ENCODE measurements around the gene COL9A2.

COL9A2 gene

DNA sequence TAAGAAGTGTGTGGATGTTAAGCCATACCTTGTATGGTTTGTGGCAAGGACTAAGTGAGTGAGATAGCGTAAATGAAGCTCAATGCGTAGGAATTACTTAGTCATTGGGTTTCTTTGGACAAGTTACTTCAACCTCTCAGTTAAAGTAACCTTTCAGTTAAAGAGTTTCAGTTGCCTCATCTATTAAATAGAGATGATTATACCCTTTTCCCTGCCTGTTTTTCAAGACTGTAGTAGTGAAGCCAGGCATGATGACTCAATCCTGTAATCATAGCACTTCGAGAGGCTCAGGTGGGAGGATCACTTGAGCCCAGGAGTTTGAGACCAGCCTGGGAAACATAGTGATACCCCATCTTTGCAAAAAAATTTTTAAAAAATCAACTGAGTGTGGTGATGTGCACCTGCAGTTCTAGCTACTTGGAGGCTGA, 52.7 kb downstream of the COL9A2 start:
- DNase-seq (ENCODE audit: low spot score) (no peak), FAIRE-seq (no peak)

GRCh38 chr1:40258445-40258769, 58.7 kb downstream of the COL9A2 start:
- FAIRE-seq (peak; percentile 42), DNase-seq (ENCODE audit: low spot score) (peak; percentile 12)

DNA sequence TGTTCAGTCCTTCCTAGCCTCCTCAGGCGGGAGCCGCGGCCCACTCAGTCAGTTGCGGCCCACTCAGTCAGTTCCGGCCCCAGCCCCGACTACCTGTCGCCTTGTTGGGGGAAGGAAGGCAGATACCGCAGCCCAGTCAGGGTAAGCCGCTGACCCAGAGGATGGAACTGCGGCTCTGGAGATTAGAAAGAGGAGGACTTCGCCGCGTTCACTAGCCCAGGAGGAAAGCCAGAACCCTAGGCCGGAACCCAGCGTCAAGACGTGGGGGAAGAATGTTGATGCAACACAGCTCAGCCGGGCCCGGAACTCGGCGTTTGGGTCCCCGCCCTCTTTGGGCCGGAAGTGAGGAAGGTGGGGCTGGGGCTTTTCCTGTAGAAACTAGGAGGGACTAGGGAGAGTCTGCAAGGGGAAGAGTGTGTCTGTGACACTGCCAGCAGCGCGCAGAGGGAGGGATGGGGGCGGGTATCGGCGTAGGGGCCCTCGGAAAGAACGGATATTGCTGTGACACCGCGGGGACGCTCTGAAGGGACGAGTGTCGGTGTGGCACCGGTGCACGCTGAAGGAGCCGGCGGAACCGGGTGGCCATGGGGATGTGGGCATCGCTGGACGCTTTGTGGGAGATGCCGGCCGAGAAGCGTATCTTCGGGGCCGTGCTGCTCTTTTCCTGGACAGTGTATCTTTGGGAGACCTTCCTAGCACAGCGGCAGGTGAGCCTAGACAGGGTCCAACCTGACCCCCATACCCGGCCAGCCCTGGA, 59.2 kb downstream of the COL9A2 start, which contains the start of gene ZMPSTE24:
Gene ZMPSTE24 (plus strand): TSS at position 549 of the 757 bp plus-strand sequence. CDS start 36 bp downstream, at position 585.
- FAIRE-seq = peak; percentile 62
- DNase-seq (ENCODE audit: low spot score) = peak; percentile 95

- no peak for FAIRE-seq
- no peak for DNase-seq (ENCODE audit: low spot score)
Measured at GRCh38 chr1:40257313-40257687, 59.8 kb downstream of the COL9A2 start.

DNA sequence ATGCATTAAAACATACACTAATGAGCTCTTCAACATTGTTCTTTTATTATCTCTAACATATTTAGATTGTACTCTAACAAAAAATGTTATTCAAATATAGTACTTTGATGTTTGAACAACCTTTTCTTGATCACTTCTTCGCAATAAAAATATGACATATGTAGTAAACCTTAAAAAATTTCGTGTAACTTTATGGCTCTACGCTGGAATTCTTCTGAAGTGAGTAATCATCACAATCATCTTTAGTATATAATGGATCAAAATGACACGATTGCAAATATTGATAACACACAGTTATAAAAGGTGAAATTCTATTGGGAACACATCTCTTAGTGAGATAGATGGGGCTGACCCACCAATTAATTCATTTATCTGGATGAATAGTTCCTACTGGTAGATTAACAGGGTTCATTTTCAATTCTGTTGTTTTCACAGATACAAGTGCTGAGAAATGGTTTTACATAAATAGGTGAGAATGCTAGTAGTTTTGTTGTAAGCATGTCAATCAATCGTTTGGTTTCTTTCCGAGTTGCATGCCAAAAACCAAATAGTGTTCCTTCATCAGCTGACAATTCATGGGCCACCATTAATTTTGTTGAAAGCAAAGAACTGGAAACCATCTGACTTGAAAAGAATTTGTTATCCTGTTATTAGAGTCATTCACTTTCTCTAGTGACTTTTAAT, 60.5 kb downstream of the COL9A2 start:
- no peak for FAIRE-seq
- DNase-seq (ENCODE audit: low spot score) = no peak

DNA sequence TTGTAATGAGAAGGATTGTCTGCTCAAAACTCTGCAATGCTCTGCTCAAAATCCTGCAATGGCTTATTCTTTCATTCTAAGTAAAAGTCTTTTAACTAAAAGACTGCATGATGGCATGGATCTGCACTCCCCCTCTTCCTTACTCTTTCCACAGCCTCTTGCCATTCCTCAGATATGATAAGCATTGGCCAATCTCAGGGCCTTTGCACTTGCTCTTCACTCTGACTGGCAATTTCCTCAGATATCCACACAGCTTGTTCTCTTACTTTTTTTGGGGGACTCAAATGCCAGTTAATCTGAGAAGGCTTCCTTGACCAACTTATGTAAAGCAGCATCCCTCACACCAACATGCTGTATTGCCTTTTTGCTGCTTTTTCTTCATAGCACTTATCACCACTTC, 61.9 kb downstream of the COL9A2 start:
- no peak for FAIRE-seq
- DNase-seq (ENCODE audit: low spot score) = no peak

DNA sequence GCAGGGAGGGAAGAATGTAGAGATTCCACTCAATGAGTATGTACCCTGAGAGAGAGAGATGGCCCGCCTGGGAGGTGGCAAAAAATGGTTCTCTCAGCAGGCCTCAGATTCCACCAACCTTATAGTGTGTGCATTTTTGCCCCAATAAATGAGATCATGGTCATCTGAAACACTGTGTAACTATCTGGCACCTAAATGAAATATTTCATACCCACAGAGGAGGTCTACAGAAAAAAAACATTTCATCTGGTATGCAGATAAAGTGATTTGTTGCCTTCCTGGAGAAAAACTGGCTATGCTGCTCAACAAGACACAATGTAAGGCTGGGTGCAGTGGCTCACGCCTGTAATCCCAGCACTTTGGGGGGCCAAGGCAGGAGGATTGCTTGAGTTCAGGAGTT, 64.5 kb downstream of the COL9A2 start:
- no peak for FAIRE-seq
- DNase-seq (ENCODE audit: low spot score) = no peak

DNA sequence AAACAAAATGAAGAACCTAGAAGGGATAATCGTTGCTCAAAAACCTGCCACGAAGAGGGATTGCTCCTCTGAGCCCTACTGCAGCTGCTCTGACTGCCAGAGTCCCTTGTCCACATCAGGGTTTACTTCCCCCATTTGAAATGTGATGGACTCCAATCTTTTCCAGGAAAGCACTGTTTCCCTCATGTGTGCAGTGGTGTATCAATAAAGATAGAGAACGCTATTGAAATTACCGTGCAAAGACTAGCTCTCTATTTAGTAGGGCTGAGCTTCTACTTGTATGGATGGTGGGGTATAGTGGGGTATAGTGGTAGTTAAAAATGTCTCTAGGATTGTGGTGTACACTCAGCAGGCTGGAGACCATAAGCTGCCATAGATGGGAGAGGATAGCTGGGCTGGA, 65.6 kb downstream of the COL9A2 start:
- DNase-seq (ENCODE audit: low spot score) (no peak), FAIRE-seq (no peak)
